OCI-LY1 (cell line): ENCODE data around the gene ZBTB38.

ENCODE experiments used
- H2AFZ ChIP-seq: fragments of 200-600 bp; sonication (generic), shearing (Covaris generic); 2 replicates; pipeline ENCODE4 v1.6.0; 2014; ENCODE audit warnings: antibody characterized with exemption, mild to moderate bottlenecking, low read length
- H3F3A ChIP-seq: fragments of 200-600 bp; sonication (generic), shearing (Covaris generic); 2 replicates; pipeline ENCODE4 v1.6.0; 2014; ENCODE audit warnings: mild to moderate bottlenecking, antibody characterized with exemption, low read length, moderate library complexity; ENCODE audit not compliant: insufficient read depth
- H3K27ac ChIP-seq: fragments of 200-600 bp; sonication (generic); 2 replicates; pipeline ENCODE4 v1.5.1; 2014; ENCODE audit warnings: low read length, mixed run types, mild to moderate bottlenecking, low read depth; ENCODE audit not compliant: poor library complexity, severe bottlenecking
- H3K27me3 ChIP-seq: fragments of 200-600 bp; sonication (generic); 2 replicates; pipeline ENCODE4 v1.6.0; 2014; ENCODE audit warnings: antibody characterized with exemption, mild to moderate bottlenecking, low read length, moderate library complexity; ENCODE audit not compliant: insufficient read depth
- H3K36me3 ChIP-seq: fragments of 200-600 bp; sonication (generic); 2 replicates; pipeline ENCODE4 v1.6.1; 2014; ENCODE audit warnings: mild to moderate bottlenecking, antibody characterized with exemption, low read length, moderate library complexity, mixed read lengths; ENCODE audit not compliant: insufficient read depth
- H3K4me1 ChIP-seq: fragments of 200-600 bp; sonication (generic); 2 replicates; pipeline ENCODE4 v1.5.1; 2014; ENCODE audit warnings: mild to moderate bottlenecking, low read length, moderate library complexity; ENCODE audit not compliant: insufficient read depth, severe bottlenecking
- H3K4me2 ChIP-seq: fragments of 200-600 bp; sonication (generic), shearing (Covaris generic); 2 replicates; pipeline ENCODE4 v1.6.1; 2014; ENCODE audit warnings: low read length
- H3K4me3 ChIP-seq: fragments of 200-600 bp; sonication (generic); 2 replicates; pipeline ENCODE4 v1.5.1; 2014; ENCODE audit warnings: low read length, low read depth, mild to moderate bottlenecking, mixed read lengths; ENCODE audit not compliant: poor library complexity, severe bottlenecking
- H3K79me2 ChIP-seq: fragments of 200-600 bp; shearing (Covaris generic); 2 replicates; pipeline ENCODE4 v1.6.1; 2016; ENCODE audit warnings: mixed run types, low read length, mixed read lengths; ENCODE audit not compliant: insufficient read depth
- H3K9ac ChIP-seq: fragments of 200-600 bp; sonication (generic), shearing (Covaris generic); 2 replicates; pipeline ENCODE4 v1.6.1; 2014; ENCODE audit warnings: mild to moderate bottlenecking, low read length, mixed read lengths
- H3K9me2 ChIP-seq: fragments of 200-600 bp; sonication (generic), shearing (Covaris generic); 2 replicates; pipeline ENCODE4 v1.6.1; 2014; ENCODE audit warnings: low read depth, mild to moderate bottlenecking, low read length, mixed read lengths
- H3K9me3 ChIP-seq: fragments of 200-600 bp; shearing (Covaris generic); 2 replicates; pipeline ENCODE4 v1.6.1; 2014; ENCODE audit warnings: low read length, mixed read lengths
- H4K20me1 ChIP-seq: fragments of 200-600 bp; sonication (generic), shearing (Covaris generic); 2 replicates; pipeline ENCODE4 v1.6.0; 2016; ENCODE audit warnings: mild to moderate bottlenecking, low read length; ENCODE audit not compliant: insufficient read depth
- CTCF ChIP-seq: fragments of 200-600 bp; sonication (generic), shearing (Covaris generic); IDR thresholded peaks from 2 replicates; pipeline ENCODE4 v1.5.1; 2017; ENCODE audit warnings: mild to moderate bottlenecking, antibody characterized with exemption, low read length, moderate library complexity, mixed read lengths
- EZH2 ChIP-seq: fragments of 200-600 bp; sonication (generic), shearing (Covaris generic); IDR thresholded peaks from 2 replicates; pipeline ENCODE4 v1.8.0; 2017; ENCODE audit warnings: borderline replicate concordance, mixed run types, mild to moderate bottlenecking, antibody characterized with exemption, low read length, moderate library complexity, mixed read lengths

The ZBTB38 gene

GRCh38 chr3:141391991-141392316 lies 23.6 kb downstream of the ZBTB38 start:
- peaks cover 13% of the 10 kb centered on the region for H3K36me3 ChIP-seq
- TF ChIP-seq CTCF (no peak), EZH2 (no peak)
- H2AFZ ChIP-seq, result no peak overlapping the region
- H4K20me1 ChIP-seq, result no peaks in the 10 kb centered on the region
- peaks cover 28% of the 10 kb centered on the region; the same call in 1 of the 2 replicates for H3K79me2 ChIP-seq
- peak overlapping the region; percentile 8 for H3K4me3 ChIP-seq
- H3K27ac ChIP-seq, result peak overlapping the region; percentile 97
- 0 out of 2 replicates have a peak, but pooled peaks cover 5% of the 10 kb centered on the region for H3K9me3 ChIP-seq
- peak overlapping the region; percentile 45 for H3K9ac ChIP-seq
- no peaks in the 10 kb centered on the region for H3K9me2 ChIP-seq
- no peaks in the 10 kb centered on the region for H3K27me3 ChIP-seq
- 0 out of 2 replicates have a peak, but pooled peaks cover 5% of the 10 kb centered on the region for H3F3A ChIP-seq
- H3K4me1 ChIP-seq, result peaks cover 65% of the 10 kb centered on the region
- peak overlapping the region; percentile 55 for H3K4me2 ChIP-seq

GRCh38 chr3:141392416-141392815 lies 24.1 kb downstream of the ZBTB38 start:
- H3K4me1 ChIP-seq, result peaks cover 60% of the 10 kb centered on the region
- H4K20me1 ChIP-seq, result no peaks in the 10 kb centered on the region
- no peak overlapping the region for H2AFZ ChIP-seq
- H3F3A ChIP-seq, result 0 out of 2 replicates have a peak, but pooled peaks cover 1% of the 10 kb centered on the region
- H3K4me3 ChIP-seq, result peak overlapping the region; percentile 1
- H3K27me3 ChIP-seq, result no peaks in the 10 kb centered on the region
- H3K9ac ChIP-seq, result peak overlapping the region; percentile 45
- H3K79me2 ChIP-seq, result peaks cover 24% of the 10 kb centered on the region; the same call in 1 of the 2 replicates
- 0 out of 2 replicates have a peak, but pooled peaks cover 7% of the 10 kb centered on the region for H3K9me3 ChIP-seq
- peak overlapping the region; percentile 55 for H3K4me2 ChIP-seq
- H3K9me2 ChIP-seq, result no peaks in the 10 kb centered on the region
- peaks cover 18% of the 10 kb centered on the region for H3K36me3 ChIP-seq
- H3K27ac ChIP-seq, result peak overlapping the region; percentile 97
- TF ChIP-seq EZH2 (no peak), CTCF (no peak)

GRCh38 chr3:141392897-141393734 lies 24.8 kb downstream of the ZBTB38 start:
- Histone ChIP-seq H3K36me3 (peaks cover 24% of the 10 kb centered on the region), H4K20me1 (no peaks in the 10 kb centered on the region), H3K27me3 (no peaks in the 10 kb centered on the region), H3K79me2 (peaks cover 19% of the 10 kb centered on the region; the same call in 1 of the 2 replicates), H3K4me1 (peaks cover 54% of the 10 kb centered on the region), H3K9ac (peak overlapping the region; percentile 45; the same call in 1 of the 2 replicates), H3K27ac (peak overlapping the region; percentile 97), H3F3A (no peaks in the 10 kb centered on the region), H3K9me2 (no peaks in the 10 kb centered on the region), H3K4me2 (peak overlapping the region; percentile 55), H3K4me3 (peak overlapping the region; percentile 1), H2AFZ (no peak overlapping the region), H3K9me3 (0 out of 2 replicates have a peak, but pooled peaks cover 7% of the 10 kb centered on the region)
- TF ChIP-seq CTCF (0 out of 2 replicates have a peak, but pooled peaks have one; percentile 9), EZH2 (no peak)
